HFFc6 (cell line): ENCODE results near the gene KANK3. TPM values are rescaled to one million over a fixed set of nuclear protein-coding genes. Genes with fewer than 3 reads are reported as not detected.

Source experiments
- DNase-seq: peaks from one replicate; pipeline ENCODE4 v3.0.0-alpha.2; 2018
- H3K27ac Mint-ChIP-seq: 2 replicates; pipeline ENCODE4 v1.8.0; 2020; ENCODE audit warnings: mild to moderate bottlenecking, mixed read lengths
- H3K27me3 Mint-ChIP-seq: 2 replicates; pipeline ENCODE4 v1.8.0; 2021; ENCODE audit warnings: mild to moderate bottlenecking, moderate library complexity, mixed read lengths; ENCODE audit not compliant: insufficient read depth
- H3K36me3 Mint-ChIP-seq: 2 replicates; pipeline ENCODE4 v1.8.0; 2021; ENCODE audit warnings: low read depth, mixed read lengths
- H3K4me1 Mint-ChIP-seq: 2 replicates; pipeline ENCODE4 v1.8.0; 2020; ENCODE audit warnings: low read depth, mixed read lengths
- H3K4me3 Mint-ChIP-seq: 2 replicates; pipeline ENCODE4 v1.8.0; 2020; ENCODE audit warnings: mild to moderate bottlenecking, moderate library complexity, mixed read lengths
- H3K9me3 Mint-ChIP-seq: 2 replicates; pipeline ENCODE4 v1.8.0; 2020; ENCODE audit warnings: mild to moderate bottlenecking, mixed read lengths
- CTCF ChIP-seq: fragments of 200-600 bp; sonication (generic); IDR thresholded peaks from 2 replicates; pipeline ENCODE4 v1.5.0; 2021; ENCODE audit warnings: antibody characterized with exemption, mild to moderate bottlenecking
- total RNA-seq, 6 experiments: library from RNA; stranded (reverse); fragmentation: NEBNext Ultra II Directional; extraction: Animal tissue kit (Norgen Biotek cat#: 25700); gene quantifications; 2 replicates in 1 of 6; 3 replicates in 5 of 6; pipeline ENCODE4 v1.2.3, GENCODE V29; 2021

KANK3 gene
- total RNA-seq, 6 experiments from 2014 or later = 0.26 to 0.30 TPM; not detected in 4

GRCh38 chr19:8311461-8312260 is 31.4 kb downstream of the KANK3 start:
- Mint-ChIP-seq H3K4me3 (no peak overlapping the region), H3K27ac (no peak overlapping the region), H3K4me1 (peaks cover 21% of the 10 kb centered on the region), H3K36me3 (peaks cover 27% of the 10 kb centered on the region; the same call in 1 of the 2 replicates), H3K27me3 (no peaks in the 10 kb centered on the region; the same call in 1 of the 2 replicates), H3K9me3 (no peaks in the 10 kb centered on the region)
- no peak for TF ChIP-seq CTCF
- DNase-seq = peak; percentile 0

- Mint-ChIP-seq H3K27me3 (no peaks in the 10 kb centered on the region; the same call in 1 of the 2 replicates), H3K4me3 (no peak overlapping the region), H3K27ac (no peak overlapping the region), H3K36me3 (peaks cover 30% of the 10 kb centered on the region; the same call in 1 of the 2 replicates), H3K9me3 (no peaks in the 10 kb centered on the region), H3K4me1 (peaks cover 23% of the 10 kb centered on the region)
- peak; percentile 0 for DNase-seq
- TF ChIP-seq CTCF = no peak
These were observed 32.6 kb downstream of the KANK3 start for GRCh38 chr19:8310342-8311055.

- Mint-ChIP-seq H3K4me1 (peaks cover 23% of the 10 kb centered on the region), H3K4me3 (peak overlapping the region; percentile 91), H3K27ac (peak overlapping the region; percentile 77), H3K9me3 (no peaks in the 10 kb centered on the region), H3K36me3 (peaks cover 25% of the 10 kb centered on the region; the same call in 1 of the 2 replicates), H3K27me3 (no peaks in the 10 kb centered on the region; the same call in none of the 2 replicates)
- no peak for DNase-seq
- no peak for TF ChIP-seq CTCF
These were observed 34.2 kb downstream of the KANK3 start for GRCh38 chr19:8308891-8309291.

- peak within 1 kb of the TSS; percentile 91 for H3K4me3 Mint-ChIP-seq
- no peaks in the 10 kb centered on the region for H3K9me3 Mint-ChIP-seq
- TF ChIP-seq CTCF = no peak
These were observed 34.8 kb downstream of the KANK3 start, which contains the start of gene CD320 for GRCh38 chr19:8307965-8308866. Gene CD320 (minus strand): TSS chr19:8308358. CDS start chr19:8308290, 68 bp downstream.

More at GRCh38 chr19:8307965-8308866, 34.8 kb downstream of the KANK3 start, which contains the start of gene CD320:
- peak; percentile 85 for DNase-seq
- Mint-ChIP-seq H3K27ac (peak within 1 kb of the TSS; percentile 88), H3K4me1 (peaks cover 23% of the 10 kb centered on the region), H3K27me3 (no peaks in the 10 kb centered on the region; the same call in none of the 2 replicates), H3K36me3 (peaks cover 25% of the 10 kb centered on the region; the same call in 1 of the 2 replicates)
